GM21825 (cell line): ENCODE measurements around the gene PLA2G4C.

Source experiments
- ATAC-seq: cut with Tn5 transposase; IDR thresholded peaks from one replicate; pipeline ENCODE4 v1.9.1; 2021; ENCODE audit warnings: mild to moderate bottlenecking, moderate library complexity; ENCODE audit not compliant: unreplicated experiment

Gene PLA2G4C

DNA sequence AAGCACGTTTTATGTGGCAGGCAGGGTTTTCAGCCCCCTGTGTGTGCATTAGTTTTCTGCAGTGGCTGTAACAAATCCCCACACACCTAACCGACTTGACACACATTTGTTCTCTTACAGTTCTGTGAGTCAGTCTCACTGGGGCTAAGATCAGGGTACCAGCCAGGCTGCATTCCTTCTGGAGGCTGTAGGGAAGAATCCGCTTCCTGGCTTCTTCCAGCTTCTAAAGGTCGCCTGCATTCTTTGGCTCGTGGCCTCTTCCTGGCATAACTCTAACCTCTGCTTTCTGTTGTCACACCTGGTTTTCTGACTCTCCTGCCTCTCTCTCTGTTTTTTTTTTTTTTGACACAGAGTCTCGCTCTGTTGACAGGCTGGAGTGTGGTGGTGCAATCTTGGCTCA lies 109.8 kb downstream of the PLA2G4C start:
- ATAC-seq = no peak

DNA sequence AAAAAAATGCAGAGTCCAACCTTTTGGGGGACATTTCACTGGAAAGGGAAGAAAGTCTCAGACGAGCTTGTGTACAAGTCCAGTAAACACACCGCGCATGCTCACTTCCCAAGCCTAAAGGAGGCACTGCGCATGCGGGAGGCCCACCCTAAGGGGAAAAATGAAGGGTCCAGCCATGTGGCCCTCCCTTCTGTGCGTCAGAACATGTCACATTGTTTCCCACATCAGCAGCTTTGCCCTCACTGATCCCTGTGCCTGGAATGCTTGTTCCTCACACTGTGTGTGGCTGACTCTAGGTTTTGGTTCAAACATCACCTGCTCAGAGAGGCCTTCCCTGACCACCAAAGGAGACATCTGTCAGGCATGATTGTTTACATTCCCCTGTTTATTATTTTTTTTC lies 111.8 kb downstream of the PLA2G4C start:
- no peak for ATAC-seq
